Activated CD8-positive, alpha-beta memory T cell treated with anti-CD3 and anti-CD28 coated beads for 4 hours (primary cell): Measurements from ENCODE around the gene ANG.
A peak's percentile ranks its signal among the peaks of the same experiment; 100 is the strongest.
"Not testable (repeated sequence)": the region's sequence is repeated elsewhere in the genome, so short reads cannot be mapped to it uniquely, and the experiment has no call there.

Source experiments
- DNase-seq, 2 donors: peaks; one replicate each; pipeline ENCODE4 v3.0.0-alpha.2; 2020; ENCODE audit warnings: low read depth in 2 of 2

Gene ANG

DNA sequence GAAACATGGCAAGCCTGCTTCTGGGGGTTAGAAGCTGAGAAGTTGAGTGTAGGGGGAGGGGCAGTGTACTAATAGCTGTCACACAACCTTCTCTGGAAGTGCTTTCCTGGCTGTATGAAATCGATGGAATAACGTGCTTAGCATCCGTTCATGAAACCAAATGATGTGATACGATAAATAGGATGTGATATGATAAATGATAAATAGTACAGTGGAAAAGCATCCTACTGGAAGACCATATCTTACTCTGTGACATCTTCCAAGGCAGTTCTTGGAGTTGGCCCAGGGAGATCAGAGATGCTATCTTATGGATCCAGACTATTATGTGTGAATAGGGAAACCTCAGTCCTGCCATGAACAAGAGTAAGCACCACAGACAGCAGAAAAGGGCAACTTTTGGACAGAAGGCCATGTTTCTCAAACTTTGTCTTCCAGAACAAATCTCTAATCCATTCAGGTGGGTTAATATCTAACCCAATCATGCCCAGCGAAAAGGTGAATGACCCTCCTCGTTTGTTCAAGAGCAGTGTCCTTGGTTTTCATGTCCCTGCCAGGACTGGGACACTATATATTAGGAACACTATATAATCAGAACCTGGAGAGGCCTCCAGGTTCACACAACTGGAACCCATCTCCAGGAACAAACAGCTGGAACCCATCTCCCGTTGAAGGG lies at the start of gene ANG:
ANG (plus strand) TSS at position 598 of the 673 bp plus-strand sequence. CDS start 4,801 bp downstream, outside the sequence.
- no peak for DNase-seq

DNA sequence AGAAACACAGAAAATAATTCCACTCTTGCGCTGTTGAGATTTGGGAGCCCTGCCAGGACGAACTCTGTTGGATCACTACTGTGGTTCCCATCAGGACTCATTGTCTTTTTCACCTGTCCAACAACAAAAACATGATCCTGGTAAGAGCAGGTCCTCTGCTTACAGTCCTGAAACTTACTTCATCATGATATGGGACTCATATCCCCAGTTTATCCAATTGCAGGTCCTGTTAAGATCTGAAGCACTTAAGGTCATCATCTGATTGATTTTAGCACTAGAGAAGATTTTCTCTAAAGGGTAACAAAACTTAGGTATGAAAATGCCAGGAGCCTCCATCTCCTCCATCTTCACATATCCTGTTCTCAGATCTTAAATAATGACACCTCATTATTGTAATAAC lies 47.0 kb upstream of the ANG start, which contains the start of gene OR6S1:
OR6S1 (minus strand) TSS at position 101 of the 400 bp plus-strand sequence; CDS start at position 101, 0 bp downstream.
- DNase-seq: no peak

- no peak for DNase-seq
Measured at GRCh38 chr14:20642182-20642581, 46.4 kb upstream of the ANG start.

- not testable (repeated sequence) for DNase-seq
Measured at GRCh38 chr14:20642755-20643154, 45.8 kb upstream of the ANG start.

- no peak for DNase-seq
Measured at GRCh38 chr14:20644520-20644919, 44.0 kb upstream of the ANG start.

DNA sequence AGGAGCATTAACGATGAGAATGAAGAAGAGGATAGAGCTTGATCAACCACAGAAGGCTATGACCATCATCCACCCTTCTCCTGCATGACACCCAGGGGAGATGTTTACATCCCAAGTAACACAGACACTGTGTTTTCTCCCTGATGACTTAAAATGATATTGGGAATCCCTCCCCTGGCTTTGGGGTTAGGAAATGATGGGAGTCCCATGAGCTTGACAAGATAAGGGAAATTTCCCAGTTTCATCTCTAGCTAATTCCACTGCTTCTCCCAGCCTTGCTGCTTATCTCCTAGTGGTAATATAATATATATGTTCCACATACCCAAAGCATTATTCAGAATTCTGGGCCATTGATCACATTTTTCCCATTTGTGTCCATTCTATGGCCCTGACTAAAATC lies 43.1 kb upstream of the ANG start:
- no peak for DNase-seq

DNA sequence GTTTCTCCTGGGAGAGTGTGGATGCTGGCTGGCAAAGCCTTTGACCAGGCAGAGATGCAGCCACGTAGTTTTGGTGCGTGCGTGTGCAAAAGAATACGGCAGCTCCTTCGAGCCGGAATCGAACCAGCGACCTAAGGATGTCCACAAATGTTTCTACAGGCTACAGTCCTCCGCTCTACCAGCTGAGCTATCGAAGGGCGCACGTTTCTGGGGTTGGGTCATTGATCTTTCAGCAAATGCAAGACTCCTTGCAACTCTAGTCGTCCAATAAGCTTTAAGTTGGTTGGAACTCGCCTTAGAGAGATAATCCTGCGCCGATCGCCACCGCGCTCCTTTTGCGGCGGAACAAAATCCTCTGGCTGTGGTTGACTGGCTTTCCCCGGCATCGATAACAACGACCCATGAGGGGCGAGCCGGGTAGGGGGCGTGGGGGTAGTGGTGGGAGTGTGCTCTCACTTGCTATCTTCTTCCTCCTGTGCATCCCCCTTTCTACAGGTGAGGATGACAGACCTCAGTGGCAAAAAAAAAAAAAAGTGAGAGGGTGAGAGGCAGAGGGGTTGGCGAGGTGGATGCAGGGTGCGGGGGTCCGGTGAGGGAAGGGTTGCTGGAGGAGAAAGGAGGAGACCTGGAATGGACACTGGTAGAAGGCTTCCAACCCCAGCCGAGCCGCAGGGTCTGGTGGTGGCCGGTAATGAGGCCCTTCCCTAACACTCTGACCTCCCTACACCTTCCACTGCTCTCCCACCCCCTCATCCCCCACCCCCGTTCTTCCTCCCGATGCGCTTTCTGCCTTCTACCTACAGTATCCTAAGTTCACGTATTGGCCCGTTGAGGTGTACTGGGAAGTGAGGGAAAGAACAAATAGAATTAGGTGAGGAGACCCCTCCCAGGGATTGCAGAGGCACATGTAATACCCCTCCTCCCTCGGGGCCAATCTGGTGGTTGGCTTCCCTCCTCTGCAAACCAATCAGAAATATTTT lies 35.3 kb upstream of the ANG start:
- DNase-seq: no peak

DNA sequence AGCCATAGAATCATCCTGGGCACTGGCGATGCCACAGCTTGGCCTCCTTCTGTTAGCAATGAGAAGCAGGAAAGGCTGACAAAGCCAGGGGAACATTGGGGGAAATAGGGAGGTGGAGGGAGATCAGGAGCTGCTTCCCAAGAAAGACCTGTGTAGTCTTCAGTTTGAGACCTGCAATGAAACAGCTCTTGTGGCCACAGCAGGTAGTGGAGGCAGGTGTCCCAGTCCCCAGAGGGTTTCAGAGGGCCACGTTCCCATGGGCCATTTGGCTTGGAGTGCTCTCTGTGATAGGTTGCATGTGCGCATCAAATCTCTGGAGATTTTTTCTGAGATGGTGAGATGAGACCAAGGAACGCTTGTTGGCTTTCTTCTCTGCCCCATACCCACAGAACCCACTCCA lies 32.7 kb upstream of the ANG start:
- DNase-seq: no peak

- no peak for DNase-seq
Measured at GRCh38 chr14:20656274-20656673, 32.3 kb upstream of the ANG start.

DNA sequence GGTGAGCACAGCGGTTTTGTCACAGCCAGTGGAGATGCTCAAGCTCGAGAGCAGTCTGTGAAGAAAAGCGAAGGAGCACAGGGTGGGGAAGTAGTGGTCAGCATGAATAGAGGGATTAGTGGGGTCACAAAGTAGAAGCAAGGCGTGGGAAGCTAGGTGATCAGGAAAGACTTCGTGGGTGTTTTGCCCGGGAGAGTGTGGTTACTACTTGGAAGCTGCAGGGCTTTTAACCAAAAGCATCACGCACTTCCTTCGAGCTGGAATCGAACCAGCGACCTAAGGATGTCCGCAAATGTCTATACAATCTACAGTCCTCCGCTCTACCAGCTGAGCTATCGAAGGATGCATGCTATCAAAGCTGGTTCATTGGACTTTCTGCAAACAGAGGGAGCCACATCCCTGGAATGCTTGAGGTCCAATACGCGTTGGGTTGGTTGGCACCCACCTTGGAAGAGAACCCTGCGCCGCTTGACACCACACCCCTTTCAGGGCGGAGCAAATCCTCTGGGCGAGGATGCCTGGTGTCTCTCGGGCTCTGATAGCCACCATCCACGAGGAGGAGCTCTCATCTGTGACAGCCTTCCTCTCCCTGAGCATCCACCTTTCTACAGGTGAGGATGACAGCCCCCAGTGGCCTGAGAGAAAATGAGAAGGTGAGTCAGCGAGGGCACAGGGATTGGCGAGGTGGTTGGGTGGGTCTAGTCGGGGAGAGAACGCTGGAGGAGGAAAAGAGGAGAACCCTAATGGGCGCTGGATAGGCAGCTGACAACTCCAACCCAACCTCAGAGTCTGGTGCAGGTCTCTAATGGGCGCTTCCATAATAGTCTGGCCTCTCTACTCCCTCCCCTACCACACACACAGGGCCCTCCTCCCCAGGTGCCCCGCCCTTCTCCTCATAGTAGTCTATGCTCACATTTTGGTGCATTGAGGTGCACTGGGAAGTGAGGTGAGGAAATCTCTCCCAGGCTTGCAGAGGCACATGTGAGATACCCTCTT lies 31.1 kb upstream of the ANG start:
- no peak for DNase-seq

DNA sequence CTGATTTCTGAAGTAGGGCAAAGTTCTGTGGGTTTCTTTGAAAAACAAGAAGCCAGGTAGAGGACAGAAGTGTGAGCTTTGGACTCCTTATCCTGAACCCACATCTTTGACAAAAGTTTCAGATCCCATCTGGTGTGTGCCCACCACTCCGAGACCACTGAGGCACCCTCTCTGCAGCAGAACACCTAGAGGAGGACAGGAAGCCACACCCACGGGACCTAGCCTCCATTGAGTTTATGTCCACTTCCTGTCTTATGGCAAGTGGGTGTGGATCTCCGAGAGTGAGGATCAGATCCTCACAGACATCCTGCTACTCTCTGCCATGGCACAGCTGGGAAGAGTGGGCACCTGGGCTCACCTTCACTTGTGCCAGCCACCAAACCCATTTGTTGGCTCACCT lies 30.3 kb upstream of the ANG start:
- no peak for DNase-seq

GRCh38 chr14:20659336-20659735 lies 29.2 kb upstream of the ANG start:
- DNase-seq: no peak

DNA sequence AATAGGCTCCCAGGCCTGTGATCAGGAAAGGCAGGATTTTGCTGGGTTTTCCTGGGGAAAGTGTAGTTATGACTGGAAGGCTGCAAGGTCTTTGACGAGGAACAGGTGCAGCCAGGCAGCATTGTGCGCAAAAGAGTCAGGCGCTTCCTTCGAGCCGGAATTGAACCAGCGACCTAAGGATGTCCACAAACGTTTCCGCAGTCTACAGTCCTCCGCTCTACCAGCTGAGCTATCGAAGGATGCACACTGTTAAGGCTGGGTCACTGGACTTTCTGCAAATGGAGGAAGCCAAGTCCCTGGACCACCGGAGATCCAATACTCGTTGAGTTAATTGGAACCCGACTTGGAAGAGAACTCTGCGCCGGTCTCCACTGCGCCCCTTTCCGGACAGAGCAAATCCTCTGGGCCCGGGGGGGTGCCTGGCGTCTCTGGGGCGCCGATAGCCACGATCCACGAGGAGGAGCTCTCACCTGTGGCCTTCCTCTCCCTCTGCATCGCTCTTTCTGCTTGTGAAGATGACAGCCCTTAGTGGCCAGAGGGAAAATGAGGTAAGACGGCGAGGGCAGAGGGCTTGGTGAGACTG lies 28.7 kb upstream of the ANG start:
- DNase-seq: no peak

- no peak for DNase-seq
Measured at GRCh38 chr14:20661197-20661596, 27.4 kb upstream of the ANG start.

DNA sequence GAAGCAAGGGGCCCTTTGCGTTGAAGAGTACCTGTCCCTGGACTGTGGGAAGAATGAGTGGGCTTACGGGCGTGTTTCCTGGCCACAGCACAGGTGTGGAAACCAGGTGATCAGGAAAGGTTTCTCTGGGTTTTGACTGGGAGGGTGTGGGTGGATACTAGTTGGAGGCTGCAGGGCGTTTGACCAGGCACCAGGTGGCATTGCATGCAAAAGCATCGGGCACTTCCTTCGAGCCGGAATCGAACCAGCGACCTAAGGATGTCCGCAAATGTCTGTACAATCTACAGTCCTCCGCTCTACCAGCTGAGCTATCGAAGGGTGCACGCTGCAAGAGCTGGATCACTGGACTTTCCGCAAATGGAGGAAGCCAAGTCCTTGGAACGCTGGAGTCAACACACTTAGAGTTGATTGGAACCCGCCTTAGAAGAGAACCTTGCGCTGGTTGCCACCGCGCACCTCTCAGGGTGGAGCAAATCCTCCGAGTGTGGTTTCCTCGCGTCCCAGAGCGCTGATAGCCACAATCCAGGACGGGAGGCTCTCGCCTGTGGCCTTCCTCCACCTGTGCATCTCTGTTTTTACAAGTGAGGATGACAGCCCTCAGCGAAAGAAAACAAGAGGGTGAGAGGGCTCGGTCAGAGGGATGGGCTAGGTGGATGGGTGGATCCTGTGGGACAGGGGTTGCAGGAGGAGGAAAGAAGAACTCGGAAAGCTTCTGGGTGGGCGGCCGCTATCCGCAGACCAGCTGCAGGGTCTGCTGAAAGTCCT lies 25.4 kb upstream of the ANG start:
- DNase-seq: peak; percentile 42 to 45

DNA sequence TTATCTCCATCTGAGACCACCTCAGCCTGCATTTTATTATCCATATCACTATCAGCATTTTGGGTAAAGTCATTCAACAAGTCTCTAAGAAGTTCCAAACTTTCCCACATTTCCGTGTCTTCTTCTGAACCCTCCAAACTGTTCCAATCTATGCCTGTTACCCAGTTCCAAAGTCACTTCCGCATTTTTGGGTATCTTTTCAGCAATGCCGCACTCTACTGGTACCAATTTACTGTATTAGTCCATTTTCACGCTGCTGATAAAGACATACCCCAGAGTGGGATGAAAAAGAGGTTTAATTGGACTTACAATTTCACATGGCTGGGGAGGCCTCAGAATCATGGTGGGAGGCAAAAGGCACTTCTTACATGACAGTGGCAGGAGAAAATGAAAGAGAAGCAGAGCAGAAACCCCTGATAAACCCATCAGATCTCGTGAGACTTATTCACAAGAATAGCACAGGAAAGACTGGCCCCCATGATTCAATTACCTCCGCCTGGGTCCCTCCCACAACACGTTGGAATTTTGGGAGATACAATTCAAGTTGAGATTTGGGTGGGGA lies 22.1 kb upstream of the ANG start:
- not testable (repeated sequence) for DNase-seq

- no peak for DNase-seq
Measured at GRCh38 chr14:20667957-20668356, 20.6 kb upstream of the ANG start.

GRCh38 chr14:20668969-20669368 lies 19.6 kb upstream of the ANG start:
- no peak for DNase-seq

GRCh38 chr14:20671597-20672283 lies 16.8 kb upstream of the ANG start:
- DNase-seq: no peak

DNA sequence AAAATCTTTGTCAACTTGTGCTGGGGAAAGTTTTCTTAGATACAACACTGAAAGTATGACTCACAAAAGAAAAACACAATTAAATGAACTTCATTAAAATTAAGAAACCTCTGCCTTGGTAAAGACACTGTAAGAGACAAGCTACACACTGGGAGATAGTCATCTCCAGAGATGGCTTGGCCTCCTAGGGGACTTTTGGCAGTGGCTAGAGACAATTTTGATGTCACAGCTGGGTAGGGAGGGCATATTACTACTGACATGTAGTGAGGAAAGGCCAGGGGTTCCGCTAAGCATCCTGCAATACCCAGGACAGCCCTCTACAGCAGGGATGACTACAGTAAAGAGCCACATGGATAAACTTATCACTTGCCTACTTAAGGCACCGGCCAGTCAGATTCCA lies 12.9 kb upstream of the ANG start:
- DNase-seq: no peak
